Thoracic aorta (tissue), 2 donors: ENCODE data around the gene SMS. TPM values are rescaled to one million over a fixed set of nuclear protein-coding genes. Genes with fewer than 3 reads are reported as not detected.

Experiments
- ATAC-seq: fragments of 150-250 bp; one replicate; pipeline ENCODE4 v1.8.0; 2017; ENCODE audit warnings: low read depth; ENCODE audit not compliant: insufficient number of reproducible peaks, low FRiP score
- DNase-seq: peaks from one replicate; pipeline ENCODE4 v3.0.0-alpha.2; 2020; ENCODE audit warnings: low spot score
- H3K27ac ChIP-seq, 2 donors: fragments of 200-600 bp; sonication (generic); 1 replicate in 1 of 2; 2 replicates in 1 of 2; pipeline ENCODE4 v1.5.1; 2016; ENCODE audit warnings: mild to moderate bottlenecking in 2 of 2, moderate library complexity in 2 of 2
- H3K27me3 ChIP-seq: fragments of 200-600 bp; sonication (generic); replicated peaks from 2 replicates; pipeline ENCODE4 v1.6.0; 2016; ENCODE audit warnings: mild to moderate bottlenecking; ENCODE audit not compliant: insufficient read depth
- H3K36me3 ChIP-seq: fragments of 200-600 bp; sonication (generic); one replicate; pipeline ENCODE4 v1.5.1; 2016
- H3K4me1 ChIP-seq, 2 donors: fragments of 200-600 bp; sonication (generic); 1 replicate in 1 of 2; 2 replicates in 1 of 2; pipeline versions ENCODE4 v1.5.1 to v1.6.0; 2016; ENCODE audit warnings: low read depth in 2 of 2, mild to moderate bottlenecking in 1 of 2; ENCODE audit not compliant: control insufficient read depth in 1 of 2
- H3K4me3 ChIP-seq: fragments of 200-600 bp; sonication (generic); 2 replicates; pipeline ENCODE4 v1.5.1; 2016; ENCODE audit warnings: mild to moderate bottlenecking
- H3K9me3 ChIP-seq: fragments of 200-600 bp; sonication (generic); 2 replicates; pipeline ENCODE4 v1.5.1; 2016
- total RNA-seq, 2 donors: library from RNA; depleted of rRNA; stranded (reverse); fragments of >200 nt; gene quantifications; one replicate each; pipeline versions ENCODE4 v1.1.0 to v1.2.3, GENCODE V29; 2016
- TF ChIP-seq, protein P1 (sequence below): fragments of 200-600 bp; sonication (generic); IDR thresholded peaks from one replicate; pipeline ENCODE4 v1.5.1; 2019; ENCODE audit warnings: antibody characterized with exemption

SMS gene
- total RNA-seq, 2 donors from 2014 or later = 37.8 to 61.6 TPM

DNA sequence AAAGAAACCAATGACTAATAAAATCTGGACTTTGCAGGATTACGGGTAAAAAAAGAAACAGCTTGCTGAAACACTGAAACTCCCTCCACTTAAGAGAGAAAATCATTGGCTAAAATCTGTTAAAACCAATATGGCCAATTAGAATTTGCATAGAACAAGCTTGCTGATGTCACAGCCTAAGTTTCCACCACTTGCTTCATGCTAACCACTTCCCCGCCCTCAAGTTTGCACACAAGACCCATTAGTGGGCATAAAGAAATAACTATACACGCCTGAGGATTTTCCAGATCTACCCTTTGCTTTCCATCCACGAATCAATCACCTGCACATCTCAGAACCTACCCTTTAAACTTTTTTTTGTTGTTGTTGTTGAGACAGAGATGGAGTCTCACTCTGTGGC is 48.9 kb downstream of the SMS start:
- TF ChIP-seq, protein P1, sequence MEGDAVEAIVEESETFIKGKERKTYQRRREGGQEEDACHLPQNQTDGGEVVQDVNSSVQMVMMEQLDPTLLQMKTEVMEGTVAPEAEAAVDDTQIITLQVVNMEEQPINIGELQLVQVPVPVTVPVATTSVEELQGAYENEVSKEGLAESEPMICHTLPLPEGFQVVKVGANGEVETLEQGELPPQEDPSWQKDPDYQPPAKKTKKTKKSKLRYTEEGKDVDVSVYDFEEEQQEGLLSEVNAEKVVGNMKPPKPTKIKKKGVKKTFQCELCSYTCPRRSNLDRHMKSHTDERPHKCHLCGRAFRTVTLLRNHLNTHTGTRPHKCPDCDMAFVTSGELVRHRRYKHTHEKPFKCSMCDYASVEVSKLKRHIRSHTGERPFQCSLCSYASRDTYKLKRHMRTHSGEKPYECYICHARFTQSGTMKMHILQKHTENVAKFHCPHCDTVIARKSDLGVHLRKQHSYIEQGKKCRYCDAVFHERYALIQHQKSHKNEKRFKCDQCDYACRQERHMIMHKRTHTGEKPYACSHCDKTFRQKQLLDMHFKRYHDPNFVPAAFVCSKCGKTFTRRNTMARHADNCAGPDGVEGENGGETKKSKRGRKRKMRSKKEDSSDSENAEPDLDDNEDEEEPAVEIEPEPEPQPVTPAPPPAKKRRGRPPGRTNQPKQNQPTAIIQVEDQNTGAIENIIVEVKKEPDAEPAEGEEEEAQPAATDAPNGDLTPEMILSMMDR = no peak
- Histone ChIP-seq H3K27me3 (no peaks in the 10 kb centered on the region), H3K4me3 (no peak overlapping the region), H3K4me1 (no peaks in the 10 kb centered on the region), H3K9me3 (no peaks in the 10 kb centered on the region), H3K36me3 (no peaks in the 10 kb centered on the region), H3K27ac (no peak overlapping the region)
- DNase-seq = no peak
- ATAC-seq = no peak

DNA sequence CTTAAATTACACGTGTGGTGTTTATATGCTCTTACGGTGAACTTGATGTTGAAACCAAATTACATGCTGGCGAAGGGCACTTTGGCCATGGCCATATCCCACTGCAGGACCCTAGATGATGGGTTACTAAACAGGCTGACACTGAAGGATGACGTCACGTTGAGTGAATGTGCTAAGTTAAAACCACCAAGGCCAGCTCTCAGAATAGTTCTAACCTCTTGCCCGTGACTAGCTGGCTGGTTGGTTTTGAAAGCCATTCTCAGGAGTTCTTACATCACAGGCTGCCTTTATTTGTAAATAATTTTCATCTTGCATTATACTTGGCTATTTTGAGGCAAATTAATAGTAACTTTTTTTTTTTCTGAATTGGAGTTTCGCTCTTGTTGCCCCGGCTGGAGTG is 50.3 kb downstream of the SMS start:
- H3K27me3 ChIP-seq = no peaks in the 10 kb centered on the region
- DNase-seq = no peak
- TF ChIP-seq, protein P1 = no peak
- H3K9me3 ChIP-seq = no peaks in the 10 kb centered on the region
- no peak overlapping the region for H3K4me3 ChIP-seq
- H3K27ac ChIP-seq = no peak overlapping the region
- no peaks in the 10 kb centered on the region for H3K4me1 ChIP-seq
- H3K36me3 ChIP-seq = no peaks in the 10 kb centered on the region
- ATAC-seq = no peak

DNA sequence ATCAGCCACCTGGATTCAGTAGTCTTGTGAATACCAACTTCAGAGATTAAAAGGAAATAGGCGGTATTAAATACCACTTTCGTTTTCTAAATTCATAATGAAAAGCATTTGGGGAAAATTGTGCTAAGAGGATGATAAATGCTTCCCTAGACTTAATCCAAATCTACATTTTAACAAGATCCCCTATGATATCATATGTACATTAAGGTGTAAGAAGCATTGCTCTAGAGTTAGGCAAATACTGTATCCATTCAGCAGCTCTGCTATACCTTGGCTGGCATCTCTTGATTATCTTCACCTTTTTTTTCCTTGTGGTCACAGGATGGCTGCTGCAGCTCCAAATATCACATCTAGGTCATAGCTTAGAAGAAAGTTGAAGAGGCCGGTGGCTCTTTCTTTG is 51.0 kb downstream of the SMS start:
- TF ChIP-seq, protein P1 = no peak
- no peak overlapping the region for H3K27ac ChIP-seq
- no peak overlapping the region for H3K4me3 ChIP-seq
- no peaks in the 10 kb centered on the region for H3K27me3 ChIP-seq
- DNase-seq (no peak), ATAC-seq (no peak)
- no peaks in the 10 kb centered on the region for H3K36me3 ChIP-seq
- H3K4me1 ChIP-seq = no peaks in the 10 kb centered on the region
- no peaks in the 10 kb centered on the region for H3K9me3 ChIP-seq

DNA sequence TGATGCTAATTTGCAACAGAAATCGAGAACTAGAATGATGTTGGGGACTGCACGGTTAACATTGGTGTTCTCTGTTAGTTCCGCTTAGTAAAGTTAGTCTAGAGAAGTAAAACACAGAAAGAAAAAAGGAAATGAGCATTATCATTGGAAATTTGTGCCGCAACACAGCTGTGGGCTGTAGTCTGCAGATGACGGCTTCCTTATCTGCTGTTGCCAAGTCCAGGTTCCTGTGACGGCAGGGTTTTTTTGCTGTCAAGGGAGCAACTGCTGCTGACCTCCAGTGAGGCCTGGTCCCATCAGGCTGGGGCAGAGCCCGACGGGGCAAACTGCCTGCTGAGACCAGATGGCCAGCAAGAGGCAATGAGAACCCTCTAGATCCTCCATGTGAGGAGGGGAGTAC is 52.8 kb downstream of the SMS start:
- DNase-seq = no peak
- H3K27ac ChIP-seq = no peak overlapping the region
- H3K4me1 ChIP-seq = no peaks in the 10 kb centered on the region
- TF ChIP-seq, protein P1 = no peak
- ATAC-seq = no peak
- H3K36me3 ChIP-seq = no peaks in the 10 kb centered on the region
- no peak overlapping the region for H3K4me3 ChIP-seq
- H3K27me3 ChIP-seq = no peaks in the 10 kb centered on the region
- H3K9me3 ChIP-seq = no peaks in the 10 kb centered on the region

DNA sequence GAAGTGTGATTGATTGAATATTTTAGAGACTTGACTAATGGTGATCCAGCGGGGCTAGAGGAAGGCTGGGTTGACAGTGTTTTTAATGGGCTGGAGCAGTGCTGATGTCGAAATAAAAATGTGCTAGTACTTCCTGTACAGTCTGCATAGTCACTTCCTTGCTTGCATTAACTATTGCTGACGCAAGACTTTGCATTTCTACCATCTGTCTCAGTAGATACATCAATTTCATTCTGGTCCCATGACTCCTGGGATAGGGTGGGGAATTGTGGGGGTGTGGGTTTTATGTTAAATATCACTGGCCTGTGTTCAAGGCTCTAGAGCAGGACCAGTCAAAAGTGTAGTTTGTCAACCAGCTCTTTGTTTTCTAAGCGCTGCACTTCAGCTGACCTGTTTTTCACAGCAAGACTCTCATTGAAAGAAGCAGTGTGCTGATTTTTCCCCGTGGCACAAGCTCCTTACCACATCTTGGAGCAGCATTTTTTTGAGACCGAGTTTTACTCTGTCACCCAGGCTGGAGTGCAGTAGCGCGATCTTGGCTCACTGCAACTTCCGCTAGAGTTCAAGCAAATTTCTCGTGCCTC is 56.5 kb downstream of the SMS start:
- H3K4me1 ChIP-seq = no peaks in the 10 kb centered on the region
- no peak for DNase-seq
- TF ChIP-seq, protein P1 = no peak
- ATAC-seq = no peak
- no peak overlapping the region for H3K4me3 ChIP-seq
- H3K36me3 ChIP-seq = no peaks in the 10 kb centered on the region
- H3K9me3 ChIP-seq = no peaks in the 10 kb centered on the region
- no peak overlapping the region for H3K27ac ChIP-seq
- no peaks in the 10 kb centered on the region for H3K27me3 ChIP-seq
